Gastrocnemius medialis (tissue), 4 donors: ENCODE results near the gene LRG1. TPM values are rescaled to one million over a fixed set of nuclear protein-coding genes. Genes with fewer than 3 reads are reported as not detected.
A peak's percentile ranks its signal among the peaks of the same experiment; 100 is the strongest.

Experiments used
- ATAC-seq, 2 donors: fragments of 150-250 bp; one replicate each; pipeline ENCODE4 v1.9.1; 2016
- DNase-seq, 2 donors: peaks; one replicate each; pipeline ENCODE4 v3.0.0-alpha.2; 2019
- H3K27ac ChIP-seq, 4 donors: fragments of 200-600 bp; sonication (generic); 1 replicate in 1 of 4; 2 replicates in 3 of 4; pipeline ENCODE4 v1.5.1; 2016 to 2018; ENCODE audit warnings: mild to moderate bottlenecking in 2 of 4, moderate library complexity in 1 of 4
- H3K27me3 ChIP-seq, 3 donors: fragments of 200-600 bp; sonication (generic) in 2 of 3; 1 replicate in 1 of 3; 2 replicates in 2 of 3; pipeline versions ENCODE4 v1.5.1 to v1.6.0; 2016 to 2019; ENCODE audit warnings: mild to moderate bottlenecking in 1 of 3, moderate library complexity in 1 of 3
- H3K36me3 ChIP-seq, 2 donors: fragments of 200-600 bp; sonication (generic) in 1 of 2; one replicate each; pipeline ENCODE4 v1.5.1; 2017 to 2018
- H3K4me1 ChIP-seq, 2 donors: fragments of 200-600 bp; sonication (generic) in 1 of 2; one replicate each; pipeline ENCODE4 v1.5.1; 2016 to 2017; ENCODE audit warnings: mild to moderate bottlenecking in 2 of 2
- H3K4me3 ChIP-seq, 4 donors: fragments of 200-600 bp; sonication (generic) in 3 of 4; 1 replicate in 1 of 4; 2 replicates in 3 of 4; pipeline ENCODE4 v1.5.1; 2016 to 2019; ENCODE audit warnings: mild to moderate bottlenecking in 2 of 4
- H3K9me3 ChIP-seq, 3 donors: fragments of 200-600 bp; sonication (generic) in 2 of 3; 1 replicate in 1 of 3; 2 replicates in 2 of 3; pipeline ENCODE4 v1.5.1; 2016 to 2019
- CTCF ChIP-seq, 5 experiments: fragments of 450-650 bp in 3 of 5; fragments of 200-600 bp in 2 of 5; sonication (generic) in 2 of 5; IDR thresholded peaks in 4 of 5; conservative IDR thresholded peaks in 1 of 5; 1 replicate in 4 of 5; 2 replicates in 1 of 5; pipeline ENCODE4 v1.5.1; 2016 to 2019; ENCODE audit warnings: antibody characterized with exemption in 5 of 5, mild to moderate bottlenecking in 3 of 5, moderate library complexity in 3 of 5
- POLR2A ChIP-seq, 2 donors: fragments of 450-650 bp; IDR thresholded peaks; one replicate each; pipeline ENCODE4 v1.6.1; 2017; ENCODE audit warnings: antibody characterized with exemption in 2 of 2, mild to moderate bottlenecking in 2 of 2, moderate library complexity in 2 of 2
- in situ Hi-C, 4 donors: fragments of 200-750 bp; cut with MboI; loops; one replicate each; pipeline versions ENCODE4 v1.15.0 to v1.8.0; 2017; ENCODE audit warnings: low sequenced_read_pairs in 4 of 4
- intact Hi-C: fragments of 100-400 bp; cut with DNase I; formaldehyde crosslinking; loops from one replicate; pipeline ENCODE4 v1.15.1; 2023; ENCODE audit warnings: low total_unique reads
- total RNA-seq, 4 donors: library from RNA; depleted of rRNA; stranded (reverse); fragments of >200 nt; gene quantifications; one replicate each; pipeline versions ENCODE4 v1.1.0 to v1.2.3, GENCODE V29; 2016

LRG1 gene
- total RNA-seq, 4 donors from 2014 or later, result 0.15 to 2.7 (median 0.98) TPM; not detected in 1

GRCh38 chr19:4537953-4538600 is 1.8 kb downstream of the LRG1 start:
- Histone ChIP-seq H3K4me3 (no peak overlapping the region), H3K27ac (peak overlapping the region; percentile 89 to 98 (median 92)), H3K36me3 (no peaks in the 10 kb centered on the region), H3K27me3 (no peaks in the 10 kb centered on the region), H3K4me1 (peaks cover 26 to 38% of the 10 kb centered on the region in 2 donors), H3K9me3 (no peaks in the 10 kb centered on the region)
- peak; percentile 31 to 34 for ATAC-seq
- peak; percentile 49 to 68 for DNase-seq
- in situ Hi-C loops (no loop called here), intact Hi-C loops (loop anchor here (2.0 to 10.0 kb wide), 6 partner anchors 21 to 437 kb away; partner anchors contain the start of genes CHAF1A, FEM1A, SEMA6B and SH3GL1)
- no peak for TF ChIP-seq POLR2A (IDR thresholded peaks at IDR 0.05)
- no peak for TF ChIP-seq CTCF (IDR thresholded peaks at IDR 0.05 in 4 of 5, conservative IDR thresholded peaks at IDR 0.05 in 1 of 5)

DNA sequence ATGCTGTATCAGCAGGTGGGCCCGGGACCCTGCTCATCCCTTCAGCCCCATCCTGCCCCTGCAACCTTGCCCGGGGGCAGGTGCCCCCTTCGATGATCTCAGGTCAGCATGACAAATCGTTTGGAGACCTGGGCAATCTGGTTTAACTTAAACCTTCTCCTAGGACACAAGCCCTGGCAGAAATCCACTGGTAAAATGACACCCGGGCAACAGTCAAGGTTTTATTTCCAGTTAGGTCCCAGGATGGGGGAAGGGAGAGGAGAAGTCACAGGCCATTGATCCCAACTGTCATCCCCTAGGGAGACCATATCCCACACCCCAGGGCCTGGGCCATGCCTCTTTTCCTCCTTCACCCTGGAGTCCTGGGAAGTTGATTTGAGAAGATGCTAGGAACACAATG is 3.0 kb downstream of the LRG1 start:
- peak; percentile 73 to 83 for DNase-seq
- in situ Hi-C loops (no loop called here), intact Hi-C loops (loop anchor here (2.0 to 10.0 kb wide), 6 partner anchors 22 to 438 kb away; partner anchors contain the start of genes CHAF1A, FEM1A, SEMA6B and SH3GL1)
- TF ChIP-seq CTCF (IDR thresholded peaks at IDR 0.05 in 4 of 5, conservative IDR thresholded peaks at IDR 0.05 in 1 of 5), result no peak
- TF ChIP-seq POLR2A (IDR thresholded peaks at IDR 0.05), result no peak
- no peak overlapping the region for H3K4me3 ChIP-seq
- no peaks in the 10 kb centered on the region for H3K9me3 ChIP-seq
- H3K27ac ChIP-seq, result peak overlapping the region; percentile 89 to 98 (median 92)
- peaks cover 27 to 38% of the 10 kb centered on the region in 2 donors for H3K4me1 ChIP-seq
- no peaks in the 10 kb centered on the region for H3K27me3 ChIP-seq
- H3K36me3 ChIP-seq, result no peaks in the 10 kb centered on the region
- ATAC-seq, result peak; percentile 64 to 67

GRCh38 chr19:4534836-4535658 is 4.8 kb downstream of the LRG1 start, which contains the start of gene PLIN5:
PLIN5 (minus strand) TSS chr19:4535224; CDS start chr19:4534074, 1,150 bp downstream.
- in situ Hi-C loops (no loop called here), intact Hi-C loops (loop anchor here (1.0 to 10.0 kb wide), 6 partner anchors 17 to 440 kb away; partner anchors contain the start of genes CHAF1A, FEM1A, PLIN4 and SH3GL1)
- Histone ChIP-seq H3K36me3 (no peaks in the 10 kb centered on the region), H3K4me3 (peak within 1 kb of the TSS; percentile 58 to 61 (median 58)), H3K27me3 (no peaks in the 10 kb centered on the region), H3K9me3 (no peaks in the 10 kb centered on the region), H3K27ac (peak within 1 kb of the TSS; percentile 89 to 98 (median 92)), H3K4me1 (peaks cover 37 to 38% of the 10 kb centered on the region in 2 donors)
- DNase-seq (peak; percentile 90 to 92), ATAC-seq (peak; percentile 54 to 56)
- TF ChIP-seq POLR2A (IDR thresholded peaks at IDR 0.05) (peak; percentile 97 to 98), CTCF (IDR thresholded peaks at IDR 0.05 in 4 of 5, conservative IDR thresholded peaks at IDR 0.05 in 1 of 5) (peak in 4 of 5 experiments; percentile 9 to 30 (median 16))

- peak overlapping the region; percentile 89 to 98 (median 92) for H3K27ac ChIP-seq
- no peaks in the 10 kb centered on the region for H3K27me3 ChIP-seq
- H3K4me1 ChIP-seq, result peaks cover 37 to 38% of the 10 kb centered on the region in 2 donors
- in situ Hi-C loops (no loop called here), intact Hi-C loops (loop anchor here (10.0 kb wide), 2 partner anchors 261 to 441 kb away; partner anchors contain the start of gene FEM1A)
- peak in 1 of 2 donors; percentile 54 for DNase-seq
- no peaks in the 10 kb centered on the region for H3K9me3 ChIP-seq
- TF ChIP-seq POLR2A (IDR thresholded peaks at IDR 0.05), result no peak
- no peak for TF ChIP-seq CTCF (IDR thresholded peaks at IDR 0.05 in 4 of 5, conservative IDR thresholded peaks at IDR 0.05 in 1 of 5)
- no peak for ATAC-seq
- H3K36me3 ChIP-seq, result no peaks in the 10 kb centered on the region
- peak overlapping the region in 3 of 4 donors; percentile 58 to 59 (median 58) for H3K4me3 ChIP-seq
These were observed 5.9 kb downstream of the LRG1 start for GRCh38 chr19:4533835-4534424.
